LNCaP clone FGC (cell line): ENCODE results near the gene CLPSL2.

Source experiments
- DNase-seq: peaks from one replicate; pipeline ENCODE4 v3.0.0-alpha.2; 2011; ENCODE audit warnings: low read depth
- H3K4me3 ChIP-seq: 2 replicates; pipeline ENCODE4 v1.5.1; 2011; ENCODE audit warnings: mild to moderate bottlenecking, low read depth, low read length, control low read depth
- CTCF ChIP-seq: IDR thresholded peaks from 2 replicates; pipeline ENCODE4 v1.5.1; 2012; ENCODE audit warnings: mild to moderate bottlenecking; ENCODE audit not compliant: control insufficient read depth, insufficient read depth; ENCODE audit errors: extremely low read depth

The CLPSL2 gene

GRCh38 chr6:35809809-35810208 lies 33.4 kb downstream of the CLPSL2 start:
- H3K4me3 ChIP-seq = no peak overlapping the region
- no peak for TF ChIP-seq CTCF
- DNase-seq = no peak

- no peak for TF ChIP-seq CTCF
- peak; percentile 57 for DNase-seq
- no peak overlapping the region for H3K4me3 ChIP-seq
Observed at GRCh38 chr6:35810971-35811698, 34.7 kb downstream of the CLPSL2 start.

GRCh38 chr6:35811699-35811995 lies 35.2 kb downstream of the CLPSL2 start:
- no peak overlapping the region for H3K4me3 ChIP-seq
- DNase-seq = no peak
- no peak for TF ChIP-seq CTCF

DNA sequence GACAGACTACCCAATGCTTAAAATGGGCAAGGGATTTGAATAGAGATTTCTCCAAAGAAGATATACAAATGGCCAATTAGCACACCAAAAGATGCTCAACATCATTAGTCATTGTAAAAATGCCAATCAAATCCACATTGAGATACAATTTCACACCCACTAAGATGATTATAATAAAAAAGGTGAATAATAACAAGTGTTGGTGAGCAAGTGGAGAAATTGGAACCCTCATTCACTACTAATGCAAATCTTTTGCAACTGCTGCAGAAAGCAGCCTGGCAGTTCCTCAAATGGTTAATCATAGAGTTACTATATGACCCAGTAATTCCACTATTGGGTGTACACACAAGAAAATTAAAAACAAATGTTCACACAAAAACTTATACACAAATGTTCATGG lies 41.1 kb downstream of the CLPSL2 start:
- TF ChIP-seq CTCF = no peak
- no peak overlapping the region for H3K4me3 ChIP-seq
- no peak for DNase-seq

DNA sequence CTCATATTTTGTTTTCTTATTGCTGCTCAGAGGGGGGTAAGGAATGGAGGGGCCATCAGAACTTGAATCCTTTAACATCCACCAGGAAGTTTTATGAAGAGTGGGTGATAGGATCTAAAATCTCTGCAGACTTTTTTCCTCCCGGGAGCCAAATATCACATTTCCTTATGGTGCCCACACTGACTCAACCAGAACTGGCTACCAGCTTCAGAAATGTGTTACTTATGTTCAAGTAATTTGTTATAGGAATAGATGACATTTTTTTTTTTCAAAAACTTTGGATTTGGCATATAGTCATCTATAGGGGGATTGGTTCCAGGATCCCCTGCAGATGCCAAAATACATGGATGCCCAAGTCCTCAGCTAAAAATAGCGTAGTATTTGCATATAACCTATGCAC lies 47.2 kb downstream of the CLPSL2 start:
- no peak overlapping the region for H3K4me3 ChIP-seq
- TF ChIP-seq CTCF = no peak
- DNase-seq = no peak

GRCh38 chr6:35824552-35825192 lies 48.3 kb downstream of the CLPSL2 start:
- no peak for DNase-seq
- no peak for TF ChIP-seq CTCF
- H3K4me3 ChIP-seq = no peak overlapping the region
